SK-N-SH (cell line): ENCODE data around the gene CEACAM4. TPM values are rescaled to one million over a fixed set of nuclear protein-coding genes. Genes with fewer than 3 reads are reported as not detected.
"Not testable (repeated sequence)": the region's sequence is repeated elsewhere in the genome, so short reads cannot be mapped to it uniquely, and the experiment has no call there.

Experiments
- CTCF ChIA-PET: fragments of 300-600, 350-600 bp; formaldehyde crosslinking; extraction: SDS; loops from one replicate; lab custom pipeline; 2021; lab: Yijun Ruan, JAX
- POLR2A ChIA-PET: fragments of 350-600 bp; sonication (Branson Sonifier 250); formaldehyde crosslinking; extraction: SDS; loops from one replicate; lab custom pipeline; 2020; ENCODE audit warnings: antibody characterized with exemption, inconsistent platforms; lab: Yijun Ruan, JAX
- DNase-seq: peaks from one replicate; pipeline ENCODE4 v3.0.0; 2012
- H2AFZ ChIP-seq: fragments of 200-600 bp; sonication (generic); 2 replicates; pipeline ENCODE4 v1.8.1; 2016; ENCODE audit warnings: antibody characterized with exemption, mild to moderate bottlenecking, low read depth
- H3F3A ChIP-seq: fragments of 200-600 bp; sonication (generic); replicated peaks from 2 replicates; pipeline ENCODE3; 2016; ENCODE audit warnings: antibody characterized with exemption, mild to moderate bottlenecking; ENCODE audit not compliant: insufficient read depth
- H3K27ac ChIP-seq, 2 experiments: fragments of 200-500 bp in 1 of 2; fragments of 200-600 bp in 1 of 2; sonication (Bioruptor generic) in 1 of 2; sonication (generic), shearing (Covaris generic) in 1 of 2; 2 replicates each; pipeline versions ENCODE4 v1.5.1 to v1.6.1; 2014 to 2016; ENCODE audit warnings: low read depth in 2 of 2, inconsistent platforms in 1 of 2, low read length in 1 of 2, mild to moderate bottlenecking in 1 of 2, mixed read lengths in 1 of 2
- H3K27me3 ChIP-seq: fragments of 200-600 bp; sonication (generic), shearing (Covaris generic); 2 replicates; pipeline ENCODE4 v1.6.1; 2016; ENCODE audit warnings: mixed run types; ENCODE audit not compliant: insufficient read depth
- H3K36me3 ChIP-seq, 2 experiments: fragments of 200-500 bp in 1 of 2; fragments of 200-600 bp in 1 of 2; sonication (Bioruptor generic) in 1 of 2; sonication (generic) in 1 of 2; replicated peaks in 1 of 2; 2 replicates each; pipeline versions ENCODE3 to v1.5.1; 2014 to 2016; ENCODE audit warnings: low read length in 1 of 2, mild to moderate bottlenecking in 1 of 2; ENCODE audit not compliant: insufficient read depth in 2 of 2, control insufficient read depth in 1 of 2
- H3K4me1 ChIP-seq, 2 experiments: fragments of 200-500 bp in 1 of 2; fragments of 200-600 bp in 1 of 2; sonication (Bioruptor generic) in 1 of 2; sonication (generic), shearing (Covaris generic) in 1 of 2; 2 replicates each; pipeline versions ENCODE4 v1.5.1 to v1.6.1; 2014 to 2016; ENCODE audit warnings: low read depth in 1 of 2, low read length in 1 of 2, mixed run types in 1 of 2; ENCODE audit not compliant: insufficient read depth in 2 of 2, control insufficient read depth in 1 of 2
- H3K4me2 ChIP-seq: fragments of 200-600 bp; sonication (generic), shearing (Covaris generic); 2 replicates; pipeline ENCODE4 v1.6.1; 2017; ENCODE audit warnings: mixed run types
- H3K4me3 ChIP-seq, 2 experiments: fragments of 200-500 bp in 1 of 2; fragments of 200-600 bp in 1 of 2; sonication (Bioruptor generic) in 1 of 2; sonication (generic), shearing (Covaris generic) in 1 of 2; 2 replicates each; pipeline versions ENCODE4 v1.5.1 to v1.8.1; 2014 to 2016; ENCODE audit warnings: low read depth in 2 of 2, inconsistent platforms in 1 of 2, low read length in 1 of 2, mild to moderate bottlenecking in 1 of 2, mixed read lengths in 1 of 2, moderate library complexity in 1 of 2
- H3K79me2 ChIP-seq: fragments of 200-600 bp; sonication (generic); 2 replicates; pipeline ENCODE4 v1.8.1; 2017; ENCODE audit warnings: mild to moderate bottlenecking; ENCODE audit not compliant: insufficient read depth
- H3K9ac ChIP-seq: fragments of 200-600 bp; sonication (generic); 2 replicates; pipeline ENCODE4 v1.6.1; 2017; ENCODE audit warnings: mixed run types
- H3K9me2 ChIP-seq: fragments of 200-600 bp; sonication (generic); 2 replicates; pipeline ENCODE4 v1.6.1; 2017; ENCODE audit warnings: mixed run types
- H3K9me3 ChIP-seq: fragments of 200-600 bp; sonication (generic); 2 replicates; pipeline ENCODE4 v1.6.1; 2017; ENCODE audit warnings: mixed run types, mild to moderate bottlenecking, moderate library complexity
- H4K20me1 ChIP-seq: fragments of 200-600 bp; sonication (generic); 2 replicates; pipeline ENCODE4 v1.6.1; 2017; ENCODE audit warnings: mild to moderate bottlenecking, mixed run types; ENCODE audit not compliant: insufficient read depth
- EZH2phosphoT487 ChIP-seq: fragments of 200-600 bp; sonication (generic); IDR thresholded peaks from 2 replicates; pipeline ENCODE4 v1.6.1; 2017; ENCODE audit warnings: low read depth, mixed run types, mild to moderate bottlenecking, antibody characterized with exemption, moderate library complexity, borderline replicate concordance
- FOSL2 ChIP-seq: IDR thresholded peaks from 2 replicates; pipeline ENCODE4 v1.4.0; 2012; ENCODE audit warnings: low read depth, mild to moderate bottlenecking, moderate library complexity, borderline replicate concordance
- FOXJ3 ChIP-seq: sonication (generic); formaldehyde crosslinking; IDR thresholded peaks from 2 replicates; pipeline ENCODE4 v1.5.1; 2020; ENCODE audit warnings: mild to moderate bottlenecking, missing genetic modification reagents
- JUND ChIP-seq: IDR thresholded peaks from 2 replicates; pipeline ENCODE4 v1.4.0; 2012
- MXI1 ChIP-seq: IDR thresholded peaks from 2 replicates; pipeline ENCODE4 v1.6.1; 2012; ENCODE audit warnings: mild to moderate bottlenecking, low read depth, low read length, improper control_type of control experiment
- NRF1 ChIP-seq: IDR thresholded peaks from 2 replicates; pipeline ENCODE4 v1.6.1; 2012; ENCODE audit warnings: low read depth, mild to moderate bottlenecking, low read length
- PBX3 ChIP-seq: IDR thresholded peaks from 2 replicates; pipeline ENCODE4; 2012
- RAD21 ChIP-seq: IDR thresholded peaks from 2 replicates; pipeline ENCODE4 v1.6.1; 2012; ENCODE audit warnings: mild to moderate bottlenecking, low read length
- RCOR1 ChIP-seq: fragments of 150-350 bp; IDR thresholded peaks from 2 replicates; pipeline ENCODE4 v1.6.1; 2017; ENCODE audit warnings: antibody characterized with exemption, low read length
- REST ChIP-seq: IDR thresholded peaks from 2 replicates; pipeline ENCODE4 v1.6.1; 2012; ENCODE audit warnings: mild to moderate bottlenecking, low read depth, low read length, moderate library complexity
- RXRA ChIP-seq: IDR thresholded peaks from 2 replicates; pipeline ENCODE4 v1.4.0; 2012; ENCODE audit warnings: low read depth, mild to moderate bottlenecking, borderline replicate concordance
- USF2 ChIP-seq: fragments of 150-350 bp; IDR thresholded peaks from 2 replicates; pipeline ENCODE4 v1.6.1; 2017; ENCODE audit warnings: antibody characterized with exemption, low read length, low read depth, borderline replicate concordance
- ZBTB33 ChIP-seq: IDR thresholded peaks from 2 replicates; pipeline ENCODE4 v1.4.0; 2012; ENCODE audit warnings: low read depth, borderline replicate concordance
- WGBS: methylation state at CpG from one replicate; pipeline ENCODE4 v1.1.6; 2017; ENCODE audit warnings: low lambda C conversion rate; 5-methylcytosine and 5-hydroxymethylcytosine counted together
- polyA plus RNA-seq, 3 experiments: library from polyadenylated mRNA; depleted of rRNA; stranded (reverse); fragments of >200 nt; gene quantifications; 2 replicates each; pipeline ENCODE4 v1.2.3, GENCODE V29; 2012

The CEACAM4 gene
- polyA plus RNA-seq, 1 of the 3 experiments (the other 2 are of a cell fraction) = not detected

GRCh38 chr19:41657157-41657556, 30.3 kb upstream of the CEACAM4 start:
- H3K4me2 ChIP-seq = no peak overlapping the region
- TF ChIP-seq RCOR1 (no peak), NRF1 (no peak)
- H3K4me1 ChIP-seq = no peaks in the 10 kb centered on the region
- CTCF ChIA-PET = interaction anchor here (0.9 kb wide), 1 partner anchor 15 kb away, joined by 3 read pairs; no protein-coding TSS in a partner anchor
- H3K4me3 ChIP-seq = no peak overlapping the region
- H3K9me3 ChIP-seq = 0 out of 2 replicates have a peak, but pooled peaks cover 2% of the 10 kb centered on the region
- H3K36me3 ChIP-seq = no peaks in the 10 kb centered on the region
- H2AFZ ChIP-seq = no peak overlapping the region
- no peaks in the 10 kb centered on the region; the same call in 1 of the 2 replicates for H3K27me3 ChIP-seq
- H3K79me2 ChIP-seq = no peaks in the 10 kb centered on the region
- DNase-seq = no peak
- no peaks in the 10 kb centered on the region for H3F3A ChIP-seq
- WGBS = 0% methylated on average over 2 of the region's 2 CpGs
- H3K9ac ChIP-seq = no peak overlapping the region
- no peak overlapping the region for H3K27ac ChIP-seq
- no peaks in the 10 kb centered on the region for H3K9me2 ChIP-seq
- no peaks in the 10 kb centered on the region for H4K20me1 ChIP-seq
- POLR2A ChIA-PET = no interaction called here

GRCh38 chr19:41656756-41657155, 29.9 kb upstream of the CEACAM4 start:
- DNase-seq, H3K4me3 ChIP-seq, POLR2A ChIA-PET, H3K36me3 ChIP-seq, H3K9me2 ChIP-seq, H3K79me2 ChIP-seq, H3F3A ChIP-seq, H2AFZ ChIP-seq, H3K4me2 ChIP-seq, H3K27ac ChIP-seq, H3K9ac ChIP-seq, H3K27me3 ChIP-seq, H4K20me1 ChIP-seq, H3K9me3 ChIP-seq, H3K4me1 ChIP-seq: not testable (repeated sequence)
- CTCF ChIA-PET = interaction anchor here (3.3 kb wide), 1 partner anchor 15 kb away, joined by 13 read pairs; no protein-coding TSS in a partner anchor
- 0% methylated on average over 2 of the region's 2 CpGs for whole genome bisulfite sequencing

- Histone ChIP-seq H3K9ac (no peak overlapping the region), H3K9me3 (0 out of 2 replicates have a peak, but pooled peaks cover 2% of the 10 kb centered on the region), H3K79me2 (no peaks in the 10 kb centered on the region), H3K4me3 (no peak overlapping the region), H3K4me1 (no peaks in the 10 kb centered on the region), H2AFZ (no peak overlapping the region), H3K27ac (no peak overlapping the region), H3K9me2 (no peaks in the 10 kb centered on the region), H3K36me3 (no peaks in the 10 kb centered on the region), H3K4me2 (no peak overlapping the region), H3F3A (no peaks in the 10 kb centered on the region), H4K20me1 (no peaks in the 10 kb centered on the region), H3K27me3 (no peaks in the 10 kb centered on the region; the same call in 1 of the 2 replicates)
- ChIA-PET CTCF (interaction anchor here (0.8 to 1.9 kb wide), 3 partner anchors 10 to 101 kb away, joined by 3 to 13 read pairs (median 3); no protein-coding TSS in a partner anchor), POLR2A (no interaction called here)
- 12% methylated on average over 5 of the region's 5 CpGs for WGBS
- DNase-seq = no peak
- TF ChIP-seq RXRA = no peak
- TF ChIP-seq RCOR1 = no peak
- TF ChIP-seq JUND = no peak
- no peak for TF ChIP-seq ZBTB33
- TF ChIP-seq PBX3 = no peak
- TF ChIP-seq FOXJ3 (CRISPR knock-in tag) = no peak
- TF ChIP-seq MXI1 = no peak
- no peak for TF ChIP-seq REST
- no peak for TF ChIP-seq USF2
- no peak for TF ChIP-seq RAD21
- no peak for TF ChIP-seq EZH2phosphoT487
- TF ChIP-seq FOSL2 = no peak
Observed at GRCh38 chr19:41652250-41652649, 25.4 kb upstream of the CEACAM4 start.
